Eye (tissue), 1 donor: ENCODE data around the gene MT1F.
"Not testable (repeated sequence)": the region's sequence is repeated elsewhere in the genome, so short reads cannot be mapped to it uniquely, and the experiment has no call there.

Source experiments
- DNase-seq: peaks from one replicate; pipeline ENCODE4 v3.0.0-alpha.2; 2015

MT1F gene

DNA sequence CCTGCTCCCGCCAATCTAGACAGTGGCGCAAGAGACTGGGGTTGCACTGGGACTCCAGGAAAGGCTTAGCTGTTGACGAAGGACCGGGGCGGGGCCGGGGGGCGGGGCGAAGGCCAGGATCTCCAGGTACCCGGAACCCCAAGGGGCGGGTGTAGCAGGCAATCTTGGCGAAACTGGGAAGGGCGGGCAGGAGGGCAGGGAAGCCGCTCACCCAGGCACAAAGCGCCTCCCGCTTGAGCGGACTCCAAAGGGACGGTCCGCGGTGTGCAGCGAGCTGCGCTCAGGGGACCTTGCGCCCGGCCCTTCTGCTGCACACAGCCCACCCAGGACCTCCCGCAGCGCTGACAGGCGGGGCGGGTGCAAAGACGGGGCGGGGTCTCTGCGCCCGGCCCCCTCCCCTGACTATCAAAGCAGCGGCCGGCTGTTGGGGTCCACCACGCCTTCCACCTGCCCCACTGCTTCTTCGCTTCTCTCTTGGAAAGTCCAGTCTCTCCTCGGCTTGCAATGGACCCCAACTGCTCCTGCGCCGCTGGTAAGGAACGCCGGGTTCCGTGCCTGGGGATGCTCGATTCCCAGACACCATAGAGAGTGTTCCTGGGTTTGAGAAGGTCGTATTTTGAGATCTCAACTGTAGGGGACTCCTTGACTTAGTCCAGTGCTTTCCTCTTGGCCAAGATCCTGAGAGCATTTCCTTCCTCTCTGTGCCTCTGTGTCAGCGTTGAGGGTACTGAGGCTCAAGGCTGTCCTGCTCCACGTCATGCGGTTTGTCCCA lies at the start of gene MT1F:
Gene MT1F, plus strand, starts transcription at position 405 of the 772 bp plus-strand sequence. Its CDS starts 100 bp downstream, at position 505.
- DNase-seq, result peak; percentile 74

DNA sequence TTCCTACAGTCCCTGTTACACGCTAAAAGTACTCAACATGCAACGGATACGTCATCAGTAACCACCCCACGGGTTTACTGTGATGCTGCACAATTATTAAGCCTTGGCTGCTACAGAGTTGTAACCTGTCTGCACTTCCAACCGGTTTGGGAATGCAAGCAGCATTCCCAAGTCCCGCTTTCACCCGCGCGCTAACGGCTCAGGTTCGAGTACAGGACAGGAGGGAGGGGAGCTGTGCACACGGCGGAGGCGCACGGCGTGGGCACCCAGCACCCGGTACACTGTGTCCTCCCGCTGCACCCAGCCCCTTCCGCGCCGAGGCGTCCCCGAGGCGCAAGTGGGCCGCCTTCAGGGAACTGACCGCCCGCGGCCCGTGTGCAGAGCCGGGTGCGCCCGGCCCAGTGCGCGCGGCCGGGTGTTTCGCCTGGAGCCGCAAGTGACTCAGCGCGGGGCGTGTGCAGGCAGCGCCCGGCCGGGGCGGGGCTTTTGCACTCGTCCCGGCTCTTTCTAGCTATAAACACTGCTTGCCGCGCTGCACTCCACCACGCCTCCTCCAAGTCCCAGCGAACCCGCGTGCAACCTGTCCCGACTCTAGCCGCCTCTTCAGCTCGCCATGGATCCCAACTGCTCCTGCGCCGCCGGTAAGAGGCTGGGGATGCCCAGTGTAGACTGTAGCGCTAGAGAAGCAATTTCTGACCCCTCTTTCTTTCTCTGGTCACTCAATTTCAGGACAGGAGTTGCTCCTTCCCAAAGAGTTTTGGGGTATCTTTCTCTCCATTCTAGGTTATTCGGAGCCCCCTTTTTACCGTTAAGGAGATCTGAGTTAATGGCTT lies 49.5 kb upstream of the MT1F start, which contains the start of gene MT2A:
Gene MT2A, plus strand, starts transcription at position 542 of the 833 bp plus-strand sequence. Its CDS starts 72 bp downstream, at position 614.
- peak; percentile 93 for DNase-seq

DNA sequence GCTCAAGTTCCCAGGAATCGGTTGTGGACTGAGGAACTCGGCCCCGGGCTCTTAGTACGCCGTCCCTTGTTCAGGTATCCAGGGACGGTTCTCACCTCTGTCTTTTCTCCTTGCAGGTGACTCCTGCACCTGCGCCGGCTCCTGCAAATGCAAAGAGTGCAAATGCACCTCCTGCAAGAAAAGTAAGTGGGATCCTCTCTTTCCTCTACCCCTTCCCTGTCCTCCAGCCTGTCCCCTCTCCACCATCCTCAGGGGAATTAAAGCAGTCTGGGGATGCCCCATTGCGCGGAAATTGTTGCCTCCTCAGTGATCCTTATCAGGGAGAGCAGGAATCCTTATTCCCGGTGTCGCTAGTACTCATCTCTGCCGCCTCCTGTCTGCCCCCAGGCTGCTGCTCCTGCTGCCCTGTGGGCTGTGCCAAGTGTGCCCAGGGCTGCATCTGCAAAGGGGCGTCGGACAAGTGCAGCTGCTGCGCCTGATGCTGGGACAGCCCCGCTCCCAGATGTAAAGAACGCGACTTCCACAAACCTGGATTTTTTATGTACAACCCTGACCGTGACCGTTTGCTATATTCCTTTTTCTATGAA lies 48.8 kb upstream of the MT1F start:
- peak; percentile 53 for DNase-seq

DNA sequence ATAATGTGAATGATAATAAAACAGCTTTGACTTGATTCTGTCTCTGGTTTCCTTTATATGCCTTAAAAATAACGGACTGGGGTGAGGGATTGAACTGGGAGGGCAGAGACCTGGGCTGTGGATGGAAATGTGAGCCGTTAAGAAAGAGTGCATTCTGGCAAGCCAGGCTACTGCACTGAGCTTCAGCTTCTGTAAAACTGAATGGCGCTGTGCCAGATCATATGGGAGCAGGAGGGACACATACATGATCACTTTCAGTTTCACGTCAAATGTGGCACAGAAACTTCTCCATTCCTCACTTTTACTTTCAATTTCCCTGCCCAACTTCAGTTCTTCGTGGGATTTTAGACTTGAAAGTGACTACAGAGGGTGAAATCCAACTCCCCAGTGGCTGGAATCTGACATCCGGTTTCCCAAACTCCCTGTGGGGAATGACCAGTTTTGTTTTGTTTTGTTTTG lies 48.3 kb upstream of the MT1F start:
- DNase-seq, result peak; percentile 75

DNA sequence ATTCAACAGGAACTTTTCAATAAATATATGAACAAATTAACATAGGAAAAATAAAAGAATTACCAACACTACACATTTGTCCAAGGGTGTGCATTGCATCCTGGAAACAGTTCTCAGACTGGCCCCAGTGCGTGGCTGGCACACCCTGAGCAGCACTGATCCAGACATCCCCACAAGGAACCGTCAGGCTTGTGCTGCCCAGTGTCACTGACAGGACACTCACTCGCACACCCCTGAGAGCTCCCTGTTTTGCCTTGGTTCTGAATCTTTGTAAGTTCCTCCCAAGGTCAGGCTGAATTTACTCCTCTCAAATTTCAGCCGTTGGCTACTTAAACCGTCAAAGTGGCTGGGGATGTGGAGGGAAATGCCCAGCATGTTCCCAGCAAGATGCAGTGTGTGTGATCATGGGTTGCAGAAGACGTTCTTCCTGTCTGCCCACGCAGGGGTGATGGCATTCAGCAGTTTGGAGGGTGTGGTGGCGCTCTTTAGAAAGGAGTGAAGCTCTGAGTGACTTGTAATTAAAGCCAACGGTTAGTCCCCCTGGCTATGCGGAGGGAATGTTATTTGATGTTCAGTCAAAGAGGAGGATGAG lies 47.6 kb upstream of the MT1F start:
- DNase-seq, result no peak

DNA sequence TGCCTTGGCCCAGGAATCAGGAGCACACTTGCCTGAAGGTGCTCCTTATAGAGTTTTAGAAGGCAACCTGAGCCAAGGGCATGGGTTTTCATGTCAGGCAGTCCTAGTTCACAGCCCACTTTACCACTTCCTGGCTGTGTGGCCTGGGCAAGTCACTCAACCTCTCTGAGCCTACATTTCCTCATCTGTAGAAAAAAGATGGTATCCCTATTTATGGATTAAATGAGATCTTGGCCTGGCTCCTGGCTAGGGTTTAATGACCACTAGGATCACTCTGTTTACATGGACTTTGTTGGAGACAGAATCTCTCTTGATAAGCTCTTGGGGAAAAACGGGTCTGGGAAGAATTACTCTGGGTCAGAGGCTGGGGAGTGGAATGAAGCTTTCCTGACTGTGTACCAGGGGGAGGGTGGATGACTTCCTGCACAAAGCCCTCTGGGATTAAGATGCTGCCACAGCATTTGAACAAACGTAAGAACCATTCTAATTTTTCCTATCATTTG lies 47.1 kb upstream of the MT1F start:
- DNase-seq, result no peak

DNA sequence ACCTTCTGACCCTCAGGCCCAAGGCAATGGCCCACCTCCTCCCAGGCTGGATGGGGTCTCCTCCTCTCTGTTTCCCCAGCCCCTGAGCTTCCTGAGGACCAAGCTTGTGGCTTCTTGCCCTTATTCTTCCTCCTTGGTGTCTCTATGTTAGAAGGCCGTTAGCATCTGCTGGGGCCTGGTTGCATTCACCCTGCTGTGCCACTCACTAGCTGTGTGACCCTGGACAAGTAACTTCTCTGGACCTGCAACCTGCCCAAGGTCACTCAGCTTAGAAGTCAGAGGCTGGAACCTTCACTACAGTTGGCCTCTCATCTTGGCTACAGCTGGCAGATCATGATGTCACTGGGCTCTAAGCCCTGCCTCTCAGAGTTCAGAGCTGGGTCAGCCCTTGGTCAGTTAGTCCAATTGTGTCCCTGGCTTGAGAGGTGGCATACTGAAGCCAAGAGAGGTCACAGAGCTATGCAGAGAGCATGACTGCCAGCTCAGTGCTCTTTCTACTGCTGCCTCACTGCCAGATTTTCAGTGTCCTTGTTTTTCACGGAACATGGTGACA lies 46.4 kb upstream of the MT1F start:
- DNase-seq, result no peak

DNA sequence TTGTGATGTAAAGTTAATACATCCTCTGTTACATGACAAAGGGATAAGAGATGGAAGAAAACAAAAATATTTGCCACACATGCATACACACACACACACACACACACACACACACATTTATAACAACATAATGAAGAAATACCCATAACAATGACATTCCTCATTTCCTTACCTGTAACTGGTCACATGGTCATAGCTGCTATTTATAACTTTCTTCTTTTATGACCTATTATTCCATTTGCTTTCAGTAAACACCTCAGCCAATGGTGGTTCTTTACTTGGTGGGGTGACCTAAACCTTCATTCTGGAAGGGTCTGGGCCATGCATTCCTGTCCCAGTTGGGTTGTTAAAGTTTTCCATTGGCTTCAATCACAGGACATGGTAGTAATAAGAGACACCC lies 44.1 kb upstream of the MT1F start:
- no peak for DNase-seq

DNA sequence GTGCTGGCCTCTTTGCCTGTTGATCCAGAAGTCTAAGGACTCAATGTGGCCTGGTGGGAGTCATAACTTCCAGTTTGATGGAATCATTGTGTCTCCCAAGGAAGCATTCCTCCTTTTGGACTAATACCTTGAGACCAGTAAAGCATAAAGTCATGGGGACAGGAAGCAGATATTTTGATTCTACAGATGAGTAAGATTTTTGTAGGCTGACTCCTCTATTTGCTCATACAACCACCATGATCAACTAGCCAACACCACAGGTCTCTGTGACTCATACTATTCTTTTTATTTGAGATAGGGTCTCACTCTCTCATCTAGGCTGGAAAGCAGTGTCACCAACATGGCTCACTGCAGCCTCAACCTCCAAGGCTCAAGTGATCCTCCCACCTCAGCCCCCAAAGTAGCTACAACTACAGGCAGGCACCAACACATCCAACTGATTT lies 43.2 kb upstream of the MT1F start:
- no peak for DNase-seq

DNA sequence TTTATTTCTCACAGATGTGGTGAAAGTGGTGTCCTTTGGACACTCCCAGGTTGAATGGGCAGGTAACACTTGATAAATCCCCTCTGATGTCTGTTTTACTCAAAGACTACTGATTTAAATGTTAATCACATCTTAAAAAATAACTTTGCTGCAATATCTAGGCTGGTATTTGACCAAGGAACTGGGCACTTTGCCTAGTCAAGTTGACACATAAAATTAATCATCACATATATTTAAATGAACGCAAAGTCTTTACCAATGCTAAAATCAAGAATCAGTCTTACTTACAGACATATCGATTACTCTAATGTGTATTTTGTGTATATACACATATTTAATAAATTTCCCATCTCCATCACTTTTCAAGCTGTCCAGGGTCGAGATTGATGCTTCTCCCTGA lies 42.4 kb upstream of the MT1F start:
- DNase-seq, result no peak

DNA sequence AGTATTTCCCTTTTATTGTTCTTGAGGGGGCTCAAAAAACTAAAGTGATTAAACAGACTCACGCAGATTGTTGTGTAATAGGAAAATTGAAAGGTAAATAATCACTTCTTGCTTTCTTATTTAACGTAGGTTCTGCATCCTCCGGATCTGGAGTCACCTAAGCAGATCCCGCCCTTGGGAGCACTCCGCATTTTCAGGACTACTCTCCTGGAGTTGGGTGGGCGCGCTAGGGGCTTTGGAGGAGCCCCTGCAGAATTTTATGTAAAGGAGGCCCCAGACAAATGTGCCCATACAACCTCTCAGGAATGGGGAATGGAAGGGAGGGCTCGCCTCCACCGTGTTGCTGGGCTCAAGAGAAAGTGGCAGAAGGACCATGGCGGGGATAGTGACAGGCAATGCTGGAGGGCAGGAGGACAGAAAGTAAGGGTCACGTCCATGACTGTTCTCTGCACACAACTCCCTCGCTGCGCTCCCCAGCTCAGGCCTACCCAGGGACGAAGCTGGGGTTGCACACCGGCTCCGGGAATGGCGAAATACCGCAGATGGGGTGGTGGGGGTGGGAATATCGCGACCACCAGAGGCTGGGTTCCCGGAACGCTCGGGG lies 41.0 kb upstream of the MT1F start:
- no peak for DNase-seq

DNA sequence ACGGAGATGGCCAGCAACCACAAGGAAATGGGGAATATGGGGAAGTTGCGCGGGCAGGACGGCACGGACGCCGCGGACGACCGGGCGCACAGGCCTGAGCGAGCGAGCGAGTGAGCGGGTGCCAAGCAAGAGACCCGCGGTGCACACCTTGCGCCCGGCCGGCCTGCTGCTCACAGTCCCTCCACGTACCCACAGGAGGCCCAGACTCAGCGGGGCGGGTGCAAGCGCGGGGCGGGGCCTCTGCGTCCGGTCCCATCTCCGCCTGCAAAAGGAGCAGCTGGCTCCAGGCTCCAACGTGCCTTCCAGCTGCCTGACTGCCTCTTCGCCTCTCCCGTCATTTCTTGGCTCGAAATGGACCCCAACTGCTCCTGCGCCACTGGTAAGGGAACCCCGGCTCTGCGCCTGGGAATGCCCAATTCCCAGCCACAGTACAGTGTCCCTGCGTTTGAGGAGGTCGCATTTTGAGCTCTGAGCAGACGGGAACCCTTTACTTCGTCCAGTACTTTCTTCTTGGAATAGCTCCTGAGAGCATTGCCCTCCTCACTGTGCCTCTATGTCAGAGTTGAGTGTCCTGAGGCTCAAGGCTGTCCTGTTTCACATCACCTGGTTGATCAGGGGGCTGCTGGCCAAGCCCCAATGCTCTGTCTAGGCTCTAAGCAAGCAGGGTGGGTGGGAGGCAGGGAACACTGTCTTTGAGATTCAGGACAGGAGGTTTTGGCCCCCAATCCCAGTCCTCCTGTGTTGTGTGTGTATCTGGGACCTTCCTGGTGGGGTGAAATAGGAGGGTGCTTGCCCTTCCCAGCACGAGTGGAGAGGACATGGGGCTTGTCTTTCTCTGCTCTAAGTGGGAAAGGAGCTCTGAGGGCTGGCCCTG lies 40.3 kb upstream of the MT1F start:
- peak; percentile 73 for DNase-seq

DNA sequence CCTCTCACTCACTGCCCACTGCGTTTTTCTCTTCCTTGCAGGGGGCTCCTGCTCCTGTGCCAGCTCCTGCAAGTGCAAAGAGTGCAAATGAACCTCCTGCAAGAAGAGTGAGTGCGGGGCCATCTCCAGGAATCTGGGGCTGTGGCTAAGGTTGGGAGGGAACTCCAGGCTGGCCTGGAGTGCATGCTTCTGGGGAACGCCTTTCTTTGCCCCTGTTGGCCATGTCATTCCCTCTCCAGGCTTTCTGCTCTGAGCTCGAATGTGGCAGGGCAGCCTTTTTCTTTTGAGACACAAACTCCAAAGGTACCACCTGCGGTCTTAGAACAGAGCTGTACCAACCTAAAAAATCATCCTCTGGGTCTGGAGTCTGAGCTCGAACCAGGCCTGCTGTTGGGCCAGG lies 39.6 kb upstream of the MT1F start:
- peak; percentile 1 for DNase-seq

DNA sequence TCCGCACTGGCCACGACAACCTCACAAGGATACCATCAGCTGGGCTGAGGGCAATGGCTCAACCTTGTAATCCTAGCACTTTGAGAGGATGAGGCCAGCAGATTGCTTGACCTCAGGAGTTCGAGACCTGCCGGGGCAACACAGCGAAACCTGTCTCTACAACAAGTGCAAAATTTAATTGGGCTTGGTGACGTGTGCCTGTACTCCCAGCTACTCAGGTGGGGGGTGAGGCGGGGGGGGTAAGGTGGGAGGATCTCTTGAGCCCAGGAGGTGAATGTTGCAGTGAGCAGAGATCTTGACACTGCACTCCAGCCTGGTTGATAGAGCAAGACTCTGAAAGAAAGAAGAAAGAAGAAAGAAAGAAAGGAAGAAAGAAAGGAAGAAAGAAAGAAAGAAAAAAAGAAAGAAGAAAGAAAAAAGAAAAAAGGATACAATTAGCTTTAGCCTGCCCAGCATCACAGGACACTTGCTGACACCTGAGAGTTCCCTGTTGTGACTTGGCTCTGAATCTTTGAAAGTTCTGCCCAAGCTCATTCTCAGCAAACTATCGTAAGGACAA lies 37.3 kb upstream of the MT1F start:
- no peak for DNase-seq

DNA sequence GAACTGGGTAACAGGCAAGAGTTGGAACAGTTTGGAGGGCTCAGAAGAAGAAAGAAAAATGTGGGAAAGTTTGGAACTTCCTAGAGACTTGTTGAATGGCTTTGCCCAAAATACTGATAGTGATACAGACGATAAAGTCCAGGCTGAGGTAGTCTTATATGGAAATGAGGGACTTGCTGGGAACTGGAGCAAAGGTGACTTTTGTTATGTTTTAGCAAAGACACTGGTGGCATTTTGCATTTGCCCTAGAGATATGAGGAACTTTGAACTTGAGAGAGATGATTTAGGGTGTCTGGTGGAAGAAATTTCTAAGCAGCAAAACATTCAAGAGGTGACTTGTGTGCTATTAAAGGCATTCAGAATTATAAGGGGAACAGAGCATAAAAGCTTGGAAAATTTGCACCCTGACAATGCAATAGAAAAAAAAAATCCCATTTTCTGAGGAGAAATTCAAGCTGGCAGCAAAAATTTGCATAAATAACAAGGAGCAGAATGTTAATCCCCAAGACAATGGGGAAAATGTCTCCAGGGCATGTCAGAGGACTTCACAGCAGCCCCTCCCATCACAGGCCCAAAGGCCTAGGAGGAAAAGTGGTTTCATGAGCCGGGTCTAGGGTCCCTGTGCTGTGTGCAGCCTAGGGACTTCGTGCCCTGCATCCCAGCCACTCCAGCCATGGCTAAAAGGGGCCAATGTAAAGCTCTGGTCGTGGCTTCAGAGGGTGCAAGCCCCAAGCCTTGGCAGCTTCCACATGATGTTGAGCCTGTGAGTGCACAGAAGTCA lies 35.9 kb upstream of the MT1F start:
- DNase-seq, result not testable (repeated sequence)

DNA sequence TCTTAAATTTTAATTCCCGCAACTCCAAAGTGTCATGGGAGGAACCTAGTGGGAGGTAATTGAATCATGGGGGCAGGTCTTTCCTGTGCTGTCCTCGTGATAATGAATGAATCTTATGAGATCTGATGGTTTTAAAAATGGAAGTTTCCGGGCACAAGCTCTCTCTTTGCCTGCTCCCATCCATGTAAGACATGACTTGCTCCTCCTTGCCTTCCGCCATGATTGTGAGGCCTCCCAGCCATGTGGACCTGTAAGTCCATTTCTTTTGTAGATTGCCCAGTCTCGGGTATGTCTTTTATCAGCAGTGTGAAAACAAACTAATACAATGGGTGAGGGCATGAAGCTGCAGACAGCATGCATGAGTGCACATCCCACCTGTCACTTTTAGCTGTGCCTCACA lies 34.6 kb upstream of the MT1F start:
- DNase-seq, result not testable (repeated sequence)

DNA sequence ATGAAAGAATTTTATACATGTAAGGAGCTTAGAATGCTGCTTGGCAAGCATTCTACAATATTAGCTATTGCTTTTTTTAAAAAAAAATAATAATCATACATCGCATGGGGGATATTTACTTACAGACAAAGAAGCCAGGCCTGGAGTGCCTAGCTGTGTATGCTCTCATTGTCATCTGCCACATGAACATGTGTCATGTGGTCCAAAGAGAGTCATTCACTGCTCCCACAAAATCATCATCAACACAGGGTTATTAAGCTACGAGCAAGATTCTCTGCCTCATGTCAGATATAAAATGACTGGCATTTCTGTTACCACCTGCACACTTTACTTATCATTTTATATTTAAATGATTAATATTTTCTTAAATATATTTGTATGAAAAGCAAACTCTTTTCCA lies 34.1 kb upstream of the MT1F start:
- DNase-seq, result no peak

DNA sequence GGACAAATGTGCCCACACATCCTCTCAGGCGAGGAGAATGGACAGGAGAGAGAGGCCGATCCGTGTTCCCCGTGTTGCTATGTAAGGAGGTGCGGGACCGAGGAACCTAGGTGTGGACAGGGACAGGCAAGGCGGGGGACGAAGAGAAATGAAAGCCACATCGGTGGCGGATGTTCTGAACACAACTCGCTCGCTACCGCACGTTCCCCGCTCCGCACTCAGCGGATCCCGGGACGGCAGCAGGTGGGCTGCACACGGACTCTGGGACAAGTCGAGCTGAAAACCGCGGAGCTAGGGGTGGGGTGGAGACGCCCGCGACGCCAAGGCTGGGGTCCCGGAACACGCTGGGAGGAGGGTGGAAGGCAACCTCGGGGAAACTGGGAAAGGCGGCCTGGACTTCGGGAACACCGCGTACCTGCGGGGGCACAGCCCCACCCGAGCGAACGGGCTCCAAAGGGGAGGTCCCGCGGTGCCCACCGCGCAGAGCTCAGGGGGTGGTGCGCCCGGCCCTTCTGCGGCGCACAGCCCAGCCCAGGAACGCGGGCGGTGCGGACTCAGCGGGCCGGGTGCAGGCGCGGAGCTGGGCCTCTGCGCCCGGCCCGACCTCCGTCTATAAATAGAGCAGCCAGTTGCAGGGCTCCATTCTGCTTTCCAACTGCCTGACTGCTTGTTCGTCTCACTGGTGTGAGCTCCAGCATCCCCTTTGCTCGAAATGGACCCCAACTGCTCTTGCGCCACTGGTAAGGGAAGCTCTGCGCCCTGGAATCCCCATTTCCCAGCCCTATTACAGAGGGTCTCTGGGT lies 32.4 kb upstream of the MT1F start, which contains the start of gene MT1E:
Gene MT1E, plus strand, starts transcription at position 642 of the 803 bp plus-strand sequence. Its CDS starts 71 bp downstream, at position 713.
- peak; percentile 79 for DNase-seq
